ENCODE measurements around the gene CHADL. TPM values are rescaled to one million over a fixed set of nuclear protein-coding genes. Genes with fewer than 3 reads are reported as not detected.

Gene CHADL
- total RNA-seq, 1 donor from 2014 or later, result not detected

DNA sequence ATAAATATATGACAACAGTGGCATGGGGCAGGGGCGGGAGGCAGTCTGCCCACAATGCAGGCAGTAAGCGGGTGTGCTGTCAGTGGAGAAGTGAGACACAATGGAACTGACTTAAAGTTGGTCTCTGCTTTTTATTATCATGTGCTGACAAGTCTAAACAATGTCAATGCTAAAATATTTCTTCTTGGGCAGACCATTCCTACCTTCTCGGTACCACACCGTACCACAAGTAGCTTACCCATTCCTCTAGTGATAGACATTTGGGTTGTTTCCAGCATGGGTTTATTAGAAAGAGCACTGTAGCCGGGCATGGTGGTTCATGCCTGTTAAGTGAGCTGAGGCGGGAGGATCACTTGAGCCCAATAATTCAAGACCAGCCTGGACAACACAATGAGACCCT, 2.6 kb upstream of the CHADL start:
- ATAC-seq (ENCODE audit: low read depth), result no peak
- intact Hi-C loops (cut with micrococcal nuclease), result no loop called here
- Mint-ChIP-seq H3K4me3 (no peak overlapping the region), H3K36me3 (ENCODE audit: low read depth) (peaks cover 32% of the 10 kb centered on the region), H3K27ac (no peak overlapping the region), H3K27me3 (no peaks in the 10 kb centered on the region), H3K4me1 (peaks cover 3% of the 10 kb centered on the region), H3K9me3 (no peaks in the 10 kb centered on the region)
- ChIA-PET POLR2A (interaction anchor here (0.6 kb wide), 2 partner anchors 43 to 134 kb away, joined by 3 to 9 read pairs; no protein-coding TSS in a partner anchor), CTCF (no interaction called here)
- DNase-seq, result no peak
- TF ChIP-seq, protein P1, sequence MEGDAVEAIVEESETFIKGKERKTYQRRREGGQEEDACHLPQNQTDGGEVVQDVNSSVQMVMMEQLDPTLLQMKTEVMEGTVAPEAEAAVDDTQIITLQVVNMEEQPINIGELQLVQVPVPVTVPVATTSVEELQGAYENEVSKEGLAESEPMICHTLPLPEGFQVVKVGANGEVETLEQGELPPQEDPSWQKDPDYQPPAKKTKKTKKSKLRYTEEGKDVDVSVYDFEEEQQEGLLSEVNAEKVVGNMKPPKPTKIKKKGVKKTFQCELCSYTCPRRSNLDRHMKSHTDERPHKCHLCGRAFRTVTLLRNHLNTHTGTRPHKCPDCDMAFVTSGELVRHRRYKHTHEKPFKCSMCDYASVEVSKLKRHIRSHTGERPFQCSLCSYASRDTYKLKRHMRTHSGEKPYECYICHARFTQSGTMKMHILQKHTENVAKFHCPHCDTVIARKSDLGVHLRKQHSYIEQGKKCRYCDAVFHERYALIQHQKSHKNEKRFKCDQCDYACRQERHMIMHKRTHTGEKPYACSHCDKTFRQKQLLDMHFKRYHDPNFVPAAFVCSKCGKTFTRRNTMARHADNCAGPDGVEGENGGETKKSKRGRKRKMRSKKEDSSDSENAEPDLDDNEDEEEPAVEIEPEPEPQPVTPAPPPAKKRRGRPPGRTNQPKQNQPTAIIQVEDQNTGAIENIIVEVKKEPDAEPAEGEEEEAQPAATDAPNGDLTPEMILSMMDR (IDR thresholded peaks at IDR 0.05), result no peak

DNA sequence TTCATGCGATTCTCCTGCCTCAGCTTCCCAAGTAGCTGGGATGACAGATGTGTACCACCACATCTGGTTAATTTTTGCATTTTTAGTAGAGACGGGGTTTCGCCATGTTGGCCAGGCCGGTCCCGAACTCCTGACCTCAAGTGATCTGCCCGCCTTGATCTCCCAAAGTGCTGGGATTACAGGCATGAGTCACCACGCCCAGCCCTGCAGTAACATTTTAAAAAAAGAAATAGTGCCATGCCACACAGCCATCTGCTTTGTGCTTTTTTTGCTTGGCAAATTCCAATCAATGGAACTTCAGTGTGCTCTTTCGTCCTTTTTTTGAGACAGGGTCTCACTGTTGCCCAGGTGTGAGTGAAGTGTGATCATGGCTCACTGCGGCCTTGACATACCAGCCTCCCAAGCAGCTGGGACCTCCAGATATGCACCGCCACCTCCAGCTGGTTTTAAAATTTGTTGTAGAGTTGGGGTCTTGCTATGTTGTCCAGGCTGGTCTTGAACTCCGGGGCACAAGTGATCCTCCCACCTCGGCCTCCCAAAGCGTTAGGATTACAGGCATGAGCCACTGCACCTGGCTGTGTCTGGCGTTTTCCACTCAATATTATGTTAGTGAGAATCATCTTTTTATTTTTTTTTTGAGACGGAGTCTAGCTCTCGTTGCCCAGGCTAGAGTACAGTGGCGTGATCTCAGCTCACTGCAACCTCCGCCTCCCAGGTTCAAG, 1.8 kb upstream of the CHADL start:
- CTCF ChIA-PET, result no interaction called here
- peaks cover 3% of the 10 kb centered on the region for H3K4me1 Mint-ChIP-seq
- POLR2A ChIA-PET, result no interaction called here
- H3K9me3 Mint-ChIP-seq, result no peaks in the 10 kb centered on the region
- intact Hi-C loops (cut with micrococcal nuclease), result no loop called here
- DNase-seq (no peak), ATAC-seq (ENCODE audit: low read depth) (no peak)
- TF ChIP-seq, protein P1 (IDR thresholded peaks at IDR 0.05), result no peak
- H3K36me3 Mint-ChIP-seq (ENCODE audit: low read depth), result peaks cover 25% of the 10 kb centered on the region
- H3K4me3 Mint-ChIP-seq, result no peak overlapping the region
- no peaks in the 10 kb centered on the region for H3K27me3 Mint-ChIP-seq
- H3K27ac Mint-ChIP-seq, result no peak overlapping the region

DNA sequence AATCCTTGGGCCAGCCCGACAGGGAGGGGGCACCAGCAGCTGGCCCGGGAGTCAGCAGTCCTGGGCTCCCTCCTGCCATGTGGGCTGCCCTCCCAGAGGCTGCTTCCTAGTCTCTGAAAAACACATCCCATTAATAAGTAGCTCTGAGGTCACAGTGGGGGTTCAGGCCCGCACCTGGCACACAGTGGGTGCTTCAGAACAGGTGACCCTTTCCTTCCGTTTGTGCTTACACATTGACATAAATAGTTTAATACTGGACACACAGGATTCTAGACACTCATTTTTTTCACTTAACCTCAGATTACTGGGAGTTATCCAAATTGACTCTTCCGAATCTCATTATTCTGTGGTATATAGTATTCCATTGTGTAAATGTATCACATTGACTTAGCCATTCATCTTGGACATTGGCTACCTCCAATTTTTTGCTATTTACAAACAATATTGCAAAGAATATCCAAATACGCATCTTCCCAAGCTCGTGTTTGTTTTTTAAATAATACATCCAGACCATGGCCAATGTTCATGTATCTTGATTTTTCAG, 474 bp upstream of the CHADL start:
- ChIA-PET POLR2A (no interaction called here), CTCF (no interaction called here)
- Mint-ChIP-seq H3K27ac (no peak overlapping the region), H3K36me3 (ENCODE audit: low read depth) (peaks cover 15% of the 10 kb centered on the region), H3K27me3 (no peaks in the 10 kb centered on the region), H3K9me3 (no peaks in the 10 kb centered on the region), H3K4me3 (no peak overlapping the region), H3K4me1 (peaks cover 8% of the 10 kb centered on the region)
- DNase-seq (no peak), ATAC-seq (ENCODE audit: low read depth) (no peak)
- TF ChIP-seq, protein P1 (IDR thresholded peaks at IDR 0.05), result no peak
- intact Hi-C loops (cut with micrococcal nuclease), result no loop called here

DNA sequence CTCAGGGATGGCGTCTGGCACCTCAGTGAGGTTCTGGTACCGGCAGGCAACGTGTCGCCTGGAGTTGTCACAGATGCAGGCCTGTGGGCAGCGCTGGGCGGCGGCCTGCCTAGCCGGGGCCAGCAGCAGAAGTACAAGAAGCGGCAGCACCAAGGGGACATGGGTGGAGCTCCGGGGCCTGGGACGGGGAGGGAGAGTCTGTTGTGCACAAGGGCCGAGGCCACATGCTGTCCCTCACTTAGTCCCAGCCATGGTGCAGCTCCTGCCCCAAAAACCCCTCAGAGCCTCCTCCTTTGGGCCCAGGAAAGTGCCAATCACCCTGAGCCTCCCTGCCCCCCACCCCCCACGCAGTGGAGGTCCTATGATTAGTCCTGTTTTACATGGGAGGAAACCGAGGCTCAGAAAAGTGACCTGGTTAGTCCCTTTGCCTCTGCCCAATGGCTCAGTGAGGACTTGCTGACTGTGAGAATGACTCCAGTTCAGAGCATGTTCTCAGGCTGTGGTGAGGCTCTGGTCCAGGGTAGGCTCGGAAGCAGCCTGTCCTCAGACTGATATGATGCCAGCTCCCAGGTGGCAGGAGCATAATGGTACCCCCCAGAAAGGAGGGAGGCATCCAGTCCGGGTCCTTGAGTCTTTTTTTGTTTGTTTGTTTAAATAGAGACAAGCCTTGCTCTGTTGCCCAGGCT, 1.1 kb downstream of the CHADL start:
- H3K27ac Mint-ChIP-seq, result no peak overlapping the region

More for the DNA sequence above, 1.1 kb downstream of the CHADL start:
- DNase-seq (no peak), ATAC-seq (ENCODE audit: low read depth) (no peak)
- no peak overlapping the region for H3K4me3 Mint-ChIP-seq
- H3K9me3 Mint-ChIP-seq, result no peaks in the 10 kb centered on the region
- TF ChIP-seq, protein P1 (IDR thresholded peaks at IDR 0.05), result no peak
- CTCF ChIA-PET, result no interaction called here
- H3K27me3 Mint-ChIP-seq, result no peaks in the 10 kb centered on the region
- H3K4me1 Mint-ChIP-seq, result peaks cover 8% of the 10 kb centered on the region
- H3K36me3 Mint-ChIP-seq (ENCODE audit: low read depth), result no peaks in the 10 kb centered on the region
- POLR2A ChIA-PET, result interaction anchor here (0.7 kb wide), 1 partner anchor 1277 kb away, joined by 4 read pairs; no protein-coding TSS in a partner anchor
- intact Hi-C loops (cut with micrococcal nuclease), result no loop called here
